ENCODE results near the gene ZNF581. TPM values are rescaled to one million over a fixed set of nuclear protein-coding genes. Genes with fewer than 3 reads are reported as not detected.

Gene ZNF581
- polyA plus RNA-seq, 1 of the 3 experiments (the other 2 are of a cell fraction): 24.7 TPM

DNA sequence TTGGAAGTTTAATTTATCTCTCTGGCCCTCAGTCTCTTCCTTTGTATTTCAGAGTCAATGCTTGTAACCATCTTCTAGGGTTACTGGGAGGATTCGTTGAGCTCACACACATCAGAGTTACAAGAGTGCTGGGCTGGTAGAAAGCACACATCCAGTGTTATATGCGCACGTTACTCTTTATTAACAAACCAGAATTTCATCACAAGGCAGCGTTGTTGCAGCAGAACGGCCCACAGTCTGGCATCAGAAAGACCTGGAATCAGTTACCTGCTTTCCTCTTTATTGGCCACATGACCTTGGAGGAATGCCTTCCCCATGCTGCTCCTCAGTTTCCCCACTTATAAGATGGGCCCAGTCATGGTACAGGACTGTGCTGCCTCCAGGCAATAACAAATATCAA is 34.1 kb upstream of the ZNF581 start:
- Histone ChIP-seq H4K20me1 (ENCODE audit: insufficient read depth) (peaks cover 53% of the 10 kb centered on the region), H3F3A (replicated peaks; ENCODE audit: insufficient read depth) (peaks cover 9% of the 10 kb centered on the region), H3K4me2 (no peak overlapping the region), H3K9me3 (no peaks in the 10 kb centered on the region), H3K36me3 (replicated peaks in 1 of 2; ENCODE audit: control insufficient read depth in 1 of 2, insufficient read depth in 2 of 2, low read length in 1 of 2) (peaks cover 16 to 24% of the 10 kb centered on the region in 2 experiments), H3K27ac (ENCODE audit: low read depth in 2 of 2, low read length in 1 of 2) (no peak overlapping the region), H3K4me3 (ENCODE audit: low read depth in 2 of 2, low read length in 1 of 2) (no peak overlapping the region), H3K27me3 (ENCODE audit: insufficient read depth) (no peaks in the 10 kb centered on the region), H3K9ac (no peak overlapping the region), H2AFZ (ENCODE audit: low read depth) (no peak overlapping the region), H3K4me1 (ENCODE audit: control insufficient read depth in 1 of 2, insufficient read depth in 2 of 2, low read depth in 1 of 2, low read length in 1 of 2) (peaks cover 2 to 11% of the 10 kb centered on the region in 2 experiments; a peak in 3 of 4 replicates), H3K9me2 (no peaks in the 10 kb centered on the region), H3K79me2 (ENCODE audit: insufficient read depth) (peaks cover 75% of the 10 kb centered on the region)
- CTCF ChIA-PET: interaction anchor here (1.0 to 1.1 kb wide), 2 partner anchors 10 to 92 kb away, joined by 3 read pairs; no protein-coding TSS in a partner anchor
- POLR2A ChIA-PET: no interaction called here
- WGBS (ENCODE audit: low lambda C conversion rate): 97% methylated on average over 5 of the region's 5 CpGs
- no peak for DNase-seq
- TF ChIP-seq TAF1 (IDR thresholded peaks at IDR 0.05; ENCODE audit: borderline replicate concordance, low read depth, low read length) (no peak), GABPA (IDR thresholded peaks at IDR 0.05; ENCODE audit: low read depth) (no peak), FOSL2 (IDR thresholded peaks at IDR 0.05; ENCODE audit: borderline replicate concordance, low read depth) (no peak), NRF1 (IDR thresholded peaks at IDR 0.05; ENCODE audit: low read depth, low read length) (no peak), ELF1 (IDR thresholded peaks at IDR 0.05) (no peak), TCF12 (IDR thresholded peaks at IDR 0.05) (no peak), RAD21 (IDR thresholded peaks at IDR 0.05; ENCODE audit: low read length) (no peak)
- TF ChIP-seq, protein P1, sequence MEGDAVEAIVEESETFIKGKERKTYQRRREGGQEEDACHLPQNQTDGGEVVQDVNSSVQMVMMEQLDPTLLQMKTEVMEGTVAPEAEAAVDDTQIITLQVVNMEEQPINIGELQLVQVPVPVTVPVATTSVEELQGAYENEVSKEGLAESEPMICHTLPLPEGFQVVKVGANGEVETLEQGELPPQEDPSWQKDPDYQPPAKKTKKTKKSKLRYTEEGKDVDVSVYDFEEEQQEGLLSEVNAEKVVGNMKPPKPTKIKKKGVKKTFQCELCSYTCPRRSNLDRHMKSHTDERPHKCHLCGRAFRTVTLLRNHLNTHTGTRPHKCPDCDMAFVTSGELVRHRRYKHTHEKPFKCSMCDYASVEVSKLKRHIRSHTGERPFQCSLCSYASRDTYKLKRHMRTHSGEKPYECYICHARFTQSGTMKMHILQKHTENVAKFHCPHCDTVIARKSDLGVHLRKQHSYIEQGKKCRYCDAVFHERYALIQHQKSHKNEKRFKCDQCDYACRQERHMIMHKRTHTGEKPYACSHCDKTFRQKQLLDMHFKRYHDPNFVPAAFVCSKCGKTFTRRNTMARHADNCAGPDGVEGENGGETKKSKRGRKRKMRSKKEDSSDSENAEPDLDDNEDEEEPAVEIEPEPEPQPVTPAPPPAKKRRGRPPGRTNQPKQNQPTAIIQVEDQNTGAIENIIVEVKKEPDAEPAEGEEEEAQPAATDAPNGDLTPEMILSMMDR (IDR thresholded peaks at IDR 0.05): no peak
- TF ChIP-seq, protein P2, sequence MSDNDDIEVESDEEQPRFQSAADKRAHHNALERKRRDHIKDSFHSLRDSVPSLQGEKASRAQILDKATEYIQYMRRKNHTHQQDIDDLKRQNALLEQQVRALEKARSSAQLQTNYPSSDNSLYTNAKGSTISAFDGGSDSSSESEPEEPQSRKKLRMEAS (IDR thresholded peaks at IDR 0.05; ENCODE audit: low read depth): no peak
- TF ChIP-seq, protein P3, sequence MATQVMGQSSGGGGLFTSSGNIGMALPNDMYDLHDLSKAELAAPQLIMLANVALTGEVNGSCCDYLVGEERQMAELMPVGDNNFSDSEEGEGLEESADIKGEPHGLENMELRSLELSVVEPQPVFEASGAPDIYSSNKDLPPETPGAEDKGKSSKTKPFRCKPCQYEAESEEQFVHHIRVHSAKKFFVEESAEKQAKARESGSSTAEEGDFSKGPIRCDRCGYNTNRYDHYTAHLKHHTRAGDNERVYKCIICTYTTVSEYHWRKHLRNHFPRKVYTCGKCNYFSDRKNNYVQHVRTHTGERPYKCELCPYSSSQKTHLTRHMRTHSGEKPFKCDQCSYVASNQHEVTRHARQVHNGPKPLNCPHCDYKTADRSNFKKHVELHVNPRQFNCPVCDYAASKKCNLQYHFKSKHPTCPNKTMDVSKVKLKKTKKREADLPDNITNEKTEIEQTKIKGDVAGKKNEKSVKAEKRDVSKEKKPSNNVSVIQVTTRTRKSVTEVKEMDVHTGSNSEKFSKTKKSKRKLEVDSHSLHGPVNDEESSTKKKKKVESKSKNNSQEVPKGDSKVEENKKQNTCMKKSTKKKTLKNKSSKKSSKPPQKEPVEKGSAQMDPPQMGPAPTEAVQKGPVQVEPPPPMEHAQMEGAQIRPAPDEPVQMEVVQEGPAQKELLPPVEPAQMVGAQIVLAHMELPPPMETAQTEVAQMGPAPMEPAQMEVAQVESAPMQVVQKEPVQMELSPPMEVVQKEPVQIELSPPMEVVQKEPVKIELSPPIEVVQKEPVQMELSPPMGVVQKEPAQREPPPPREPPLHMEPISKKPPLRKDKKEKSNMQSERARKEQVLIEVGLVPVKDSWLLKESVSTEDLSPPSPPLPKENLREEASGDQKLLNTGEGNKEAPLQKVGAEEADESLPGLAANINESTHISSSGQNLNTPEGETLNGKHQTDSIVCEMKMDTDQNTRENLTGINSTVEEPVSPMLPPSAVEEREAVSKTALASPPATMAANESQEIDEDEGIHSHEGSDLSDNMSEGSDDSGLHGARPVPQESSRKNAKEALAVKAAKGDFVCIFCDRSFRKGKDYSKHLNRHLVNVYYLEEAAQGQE (IDR thresholded peaks at IDR 0.05; ENCODE audit: low read depth, low read length): no peak
- TF ChIP-seq, protein P4, sequence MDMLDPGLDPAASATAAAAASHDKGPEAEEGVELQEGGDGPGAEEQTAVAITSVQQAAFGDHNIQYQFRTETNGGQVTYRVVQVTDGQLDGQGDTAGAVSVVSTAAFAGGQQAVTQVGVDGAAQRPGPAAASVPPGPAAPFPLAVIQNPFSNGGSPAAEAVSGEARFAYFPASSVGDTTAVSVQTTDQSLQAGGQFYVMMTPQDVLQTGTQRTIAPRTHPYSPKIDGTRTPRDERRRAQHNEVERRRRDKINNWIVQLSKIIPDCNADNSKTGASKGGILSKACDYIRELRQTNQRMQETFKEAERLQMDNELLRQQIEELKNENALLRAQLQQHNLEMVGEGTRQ (IDR thresholded peaks at IDR 0.05; ENCODE audit: borderline replicate concordance, low read depth, low read length): no peak

Measured in SK-N-SH (cell line).